Measurements from ENCODE around the gene SLC8A2.
"Not testable (repeated sequence)": the region's sequence is repeated elsewhere in the genome, so short reads cannot be mapped to it uniquely, and the experiment has no call there.

Gene SLC8A2

GRCh38 chr19:47406711-47407416, 64.8 kb downstream of the SLC8A2 start:
- no peak for DNase-seq

GRCh38 chr19:47405854-47406417, 65.8 kb downstream of the SLC8A2 start:
- no peak for DNase-seq

GRCh38 chr19:47405197-47405550, 66.5 kb downstream of the SLC8A2 start:
- DNase-seq = no peak

- DNase-seq = no peak
Observed at GRCh38 chr19:47404334-47405196, 67.1 kb downstream of the SLC8A2 start.

DNA sequence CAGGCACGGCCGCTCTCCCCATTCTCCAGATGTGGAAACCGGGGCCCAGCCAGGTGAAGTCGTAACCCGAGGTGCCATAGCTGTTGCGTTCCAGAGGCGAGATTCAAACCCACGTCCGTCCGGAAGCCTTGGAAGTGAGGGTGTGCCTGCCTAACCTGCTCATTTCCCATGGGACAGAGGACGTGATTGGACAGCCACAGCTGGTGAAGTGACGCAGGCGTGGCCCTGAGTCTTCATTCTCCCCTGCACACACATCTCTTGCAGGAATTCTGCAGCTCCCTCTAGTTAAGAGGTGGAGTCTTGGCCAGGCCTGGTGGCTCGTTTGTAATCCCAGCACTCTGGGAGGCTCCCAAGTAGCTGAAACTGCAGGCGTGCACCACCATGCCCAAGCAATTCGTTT, 69.2 kb downstream of the SLC8A2 start:
- DNase-seq = no peak

- DNase-seq = no peak
Observed at GRCh38 chr19:47398707-47399597, 72.7 kb downstream of the SLC8A2 start.

GRCh38 chr19:47391510-47392223, 80.0 kb downstream of the SLC8A2 start:
- DNase-seq = peak; percentile 36 to 53

GRCh38 chr19:47390533-47391488, 80.9 kb downstream of the SLC8A2 start:
- DNase-seq = no peak

DNA sequence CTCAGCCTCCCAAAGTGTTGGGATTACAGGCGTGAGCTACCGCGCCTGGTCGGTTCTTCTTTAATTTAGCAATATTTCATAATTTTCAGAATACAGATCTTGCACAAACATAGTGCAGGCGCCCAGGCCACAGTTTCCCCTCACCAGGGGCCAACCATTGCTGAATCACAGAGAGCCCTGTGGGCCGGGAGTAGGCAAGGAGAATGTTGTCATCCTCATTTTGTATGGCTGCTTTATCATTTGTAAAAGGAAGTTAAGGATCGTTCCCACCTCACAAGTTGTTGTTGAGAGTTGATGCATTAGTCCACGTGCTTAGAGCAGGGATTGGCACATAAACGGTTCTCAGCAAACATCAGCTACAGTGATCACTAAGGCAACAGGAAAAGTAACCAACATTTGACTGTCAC, 82.5 kb downstream of the SLC8A2 start:
- DNase-seq = no peak

- DNase-seq = not testable (repeated sequence)
Observed at GRCh38 chr19:47388721-47389120, 83.0 kb downstream of the SLC8A2 start.

DNA sequence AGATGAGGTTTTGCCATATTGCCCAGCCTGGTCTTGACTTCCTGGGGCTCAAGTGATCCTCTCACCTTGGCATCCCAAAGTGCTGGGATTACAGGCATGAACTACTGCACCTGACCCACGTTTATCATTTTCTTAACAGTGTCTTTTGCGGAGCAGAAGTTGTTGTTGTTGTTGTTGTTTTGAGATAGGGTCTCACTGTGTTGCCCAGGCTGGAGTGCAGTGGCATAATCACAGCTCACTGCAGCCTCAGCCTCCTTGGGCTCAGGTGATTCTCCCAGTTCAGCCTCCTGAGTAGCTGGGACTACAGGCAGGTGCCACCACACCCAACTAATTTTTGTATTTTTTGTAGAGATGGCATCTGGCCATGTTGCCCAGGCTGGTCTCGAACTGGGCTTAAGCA, 84.1 kb downstream of the SLC8A2 start:
- DNase-seq = not testable (repeated sequence)

DNA sequence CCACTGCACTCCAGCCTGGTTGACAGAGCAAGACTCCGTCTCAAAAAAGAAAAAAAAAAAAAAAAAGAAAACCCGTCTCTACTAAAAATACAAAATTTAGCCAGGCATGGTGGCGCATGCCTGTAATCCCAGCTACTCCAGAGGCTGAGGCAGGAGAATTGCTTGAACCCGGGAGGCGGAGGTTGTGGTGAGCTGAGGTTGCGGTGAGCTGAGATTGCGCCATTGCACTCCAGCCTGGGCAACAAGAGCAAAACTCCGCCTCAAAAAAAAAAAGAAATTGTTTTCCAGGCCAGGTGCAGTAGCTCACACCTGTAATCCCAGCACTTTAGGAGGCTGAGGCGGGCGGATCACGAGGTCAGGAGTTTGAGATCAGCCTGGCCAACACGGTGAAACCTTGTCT, 85.1 kb downstream of the SLC8A2 start:
- not testable (repeated sequence) for DNase-seq

DNA sequence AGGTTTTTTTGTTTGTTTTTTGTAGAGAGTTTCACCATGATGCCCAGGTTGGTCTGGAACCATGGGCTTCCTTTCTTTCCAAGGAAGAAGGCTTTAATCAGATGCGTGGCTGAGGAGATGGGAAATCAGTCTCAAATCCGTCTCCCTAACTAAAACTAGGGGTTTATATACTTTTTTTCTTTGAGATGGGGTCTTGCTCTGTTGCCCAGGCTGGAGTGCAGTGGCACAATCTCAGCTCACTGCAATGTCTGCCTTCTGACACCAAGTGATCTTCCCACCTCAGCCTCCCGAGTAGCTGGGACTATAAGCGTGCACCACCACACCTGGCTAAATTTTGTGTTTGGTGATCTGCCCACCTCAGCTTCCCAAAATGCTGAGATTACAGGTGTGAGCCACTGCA, 87.2 kb downstream of the SLC8A2 start:
- not testable (repeated sequence) for DNase-seq

GRCh38 chr19:47383890-47384289, 87.8 kb downstream of the SLC8A2 start:
- not testable (repeated sequence) for DNase-seq

DNA sequence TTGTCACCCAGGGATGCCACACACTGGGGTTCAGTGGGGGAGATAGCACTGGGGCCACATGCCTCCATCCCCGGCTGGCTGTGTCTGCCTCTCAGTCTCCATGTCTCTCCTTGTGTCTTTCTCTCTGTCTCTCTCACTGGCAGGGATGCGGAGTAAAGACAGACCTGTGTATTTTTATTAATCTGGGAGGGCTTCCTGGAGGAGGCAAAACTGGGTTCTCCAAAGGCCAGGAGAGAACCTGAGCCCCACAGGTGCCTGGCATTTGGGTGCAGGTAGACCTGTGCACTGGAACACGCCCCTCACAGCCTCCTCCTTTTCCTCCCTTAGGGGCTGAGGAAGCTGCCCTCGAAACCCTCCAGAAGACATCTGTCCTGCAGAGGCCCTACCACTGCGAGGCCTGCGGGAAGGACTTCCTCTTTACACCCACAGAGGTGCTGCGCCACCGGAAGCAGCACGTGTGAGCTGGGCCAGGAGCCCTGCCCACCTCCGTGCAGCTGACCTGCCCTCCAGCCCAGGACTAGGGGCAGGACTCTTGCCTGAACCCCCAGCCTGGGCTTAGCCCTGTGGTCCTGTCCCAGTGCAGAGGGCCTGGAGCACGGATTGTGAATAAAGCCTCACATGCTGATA, 89.9 kb downstream of the SLC8A2 start:
- DNase-seq = no peak

DNA sequence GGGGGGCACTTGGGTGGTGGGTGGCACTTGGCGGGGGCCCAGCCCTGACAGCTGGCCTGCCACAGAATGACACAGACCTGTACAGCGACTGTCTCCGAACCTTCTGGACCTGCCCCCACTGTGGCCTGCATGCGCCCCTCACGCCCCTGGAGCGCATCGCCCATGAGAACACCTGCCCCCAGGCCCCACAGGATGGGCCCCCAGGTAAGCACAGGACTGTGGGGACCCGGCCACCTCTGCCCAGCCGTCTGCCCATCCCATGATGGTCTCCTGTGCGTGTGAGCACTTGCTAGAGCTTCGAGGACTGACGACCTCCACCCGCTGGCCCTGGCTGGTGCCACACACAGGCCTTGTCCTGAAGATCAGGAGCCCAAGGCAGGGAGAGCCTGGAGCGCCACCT, 90.6 kb downstream of the SLC8A2 start:
- no peak for DNase-seq

- no peak for DNase-seq
Observed at GRCh38 chr19:47380559-47380958, 91.1 kb downstream of the SLC8A2 start.

DNA sequence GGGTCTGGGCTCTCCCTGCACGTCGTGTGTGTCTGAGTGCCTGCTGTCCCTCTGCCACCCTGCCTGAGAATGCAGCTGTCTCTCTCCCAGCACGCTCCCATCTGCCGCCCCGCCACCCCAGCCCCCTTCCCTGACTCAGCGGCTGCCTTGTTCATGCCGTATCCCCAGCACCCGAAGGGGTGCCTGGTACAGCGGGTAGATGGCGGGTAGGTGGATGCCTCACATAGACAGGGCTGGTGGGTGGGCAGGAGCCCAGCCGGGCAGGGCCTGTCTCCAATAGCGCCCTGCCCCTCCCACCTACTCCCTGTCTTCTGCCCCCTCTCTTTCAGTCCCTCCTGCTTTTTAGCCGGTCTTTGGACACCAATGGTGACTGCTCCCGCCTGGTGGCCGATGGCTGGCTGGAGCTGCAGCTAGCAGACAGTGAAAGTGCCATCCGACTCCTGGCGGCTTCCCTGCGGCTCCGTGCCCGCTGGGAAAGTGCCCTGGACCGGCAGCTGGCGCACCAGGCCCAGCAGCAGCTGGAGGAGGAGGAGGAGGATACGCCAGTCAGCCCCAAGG, 92.2 kb downstream of the SLC8A2 start:
- no peak for DNase-seq

DNA sequence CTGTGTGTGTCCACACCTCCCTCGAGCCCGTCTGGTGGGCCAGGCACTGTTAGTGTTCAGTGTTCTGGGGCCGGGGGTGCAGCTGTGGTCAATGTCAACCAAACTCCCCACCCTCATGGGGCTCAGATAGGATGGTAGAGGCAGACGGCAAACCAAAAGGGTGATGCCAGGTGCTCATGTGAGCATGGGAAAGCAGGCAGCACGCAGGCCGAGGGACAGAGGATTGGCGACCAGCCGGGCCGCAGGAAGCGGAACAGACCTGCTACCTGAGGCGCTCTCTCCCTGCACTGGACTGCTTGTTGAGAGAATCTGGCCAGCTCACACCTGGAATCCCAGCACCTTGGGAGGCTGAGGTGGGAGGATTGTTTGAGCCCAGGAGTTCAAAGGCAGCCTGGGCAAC, 93.4 kb downstream of the SLC8A2 start:
- DNase-seq = no peak
